Measurements from ENCODE around the gene SPARC.

The SPARC gene

DNA sequence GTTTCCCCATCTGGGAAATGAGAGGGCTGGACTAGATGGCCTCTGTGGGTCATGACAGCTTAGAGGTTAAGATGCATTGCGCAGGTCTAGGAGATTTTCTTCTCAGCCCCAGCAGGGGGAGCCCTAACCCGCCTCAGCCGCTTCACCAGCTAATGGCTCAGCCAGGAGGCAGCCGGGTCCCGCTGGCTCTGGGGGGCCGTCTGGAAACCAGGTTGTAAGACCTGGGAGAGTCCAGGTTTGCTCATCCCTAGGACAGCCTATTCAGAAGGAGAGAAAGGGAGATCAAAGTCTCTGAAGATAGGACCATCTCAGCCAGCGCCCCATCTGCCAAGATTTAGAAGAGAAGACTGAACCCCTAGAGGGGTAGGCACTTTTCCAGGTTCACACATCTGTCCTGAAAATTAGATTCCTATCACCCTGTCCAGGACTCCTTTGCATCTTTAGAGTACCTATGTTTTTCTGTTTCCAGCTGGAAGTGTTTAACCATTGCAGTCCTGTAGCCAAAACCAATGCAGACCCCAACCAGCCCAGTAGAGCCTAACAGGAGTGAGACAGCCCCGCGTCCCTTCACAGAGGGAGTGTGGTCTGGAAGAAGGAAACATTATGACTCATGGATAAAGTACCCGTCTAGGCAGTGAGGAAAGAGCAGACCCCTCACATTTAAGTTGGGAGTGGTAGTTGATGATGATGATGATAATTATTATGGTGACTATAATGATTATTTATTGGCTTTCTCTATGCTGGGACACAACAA lies 27.5 kb downstream of the SPARC start:
- peak; percentile 48 for DNase-seq (ENCODE audit: low spot score)

DNA sequence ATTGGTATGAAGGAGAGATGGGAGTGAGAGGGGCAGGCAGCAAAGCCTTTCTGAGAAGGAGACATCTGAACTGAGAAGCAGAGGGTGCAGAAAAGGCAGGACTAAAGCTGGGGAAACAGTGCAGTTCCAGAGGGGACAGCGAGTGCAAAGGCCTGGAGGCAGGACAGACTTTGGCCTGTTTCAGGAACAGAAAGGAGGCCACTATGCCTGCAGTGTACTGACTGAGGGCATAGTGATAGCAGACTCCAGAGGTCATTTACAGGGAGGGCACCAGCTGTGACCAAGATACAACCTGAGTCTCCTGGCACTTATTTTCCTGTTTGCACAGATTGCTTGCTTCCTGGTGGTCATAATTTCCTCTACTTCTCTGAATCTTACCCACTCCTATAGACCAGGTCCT lies 29.6 kb downstream of the SPARC start:
- DNase-seq (ENCODE audit: low spot score) = no peak

DNA sequence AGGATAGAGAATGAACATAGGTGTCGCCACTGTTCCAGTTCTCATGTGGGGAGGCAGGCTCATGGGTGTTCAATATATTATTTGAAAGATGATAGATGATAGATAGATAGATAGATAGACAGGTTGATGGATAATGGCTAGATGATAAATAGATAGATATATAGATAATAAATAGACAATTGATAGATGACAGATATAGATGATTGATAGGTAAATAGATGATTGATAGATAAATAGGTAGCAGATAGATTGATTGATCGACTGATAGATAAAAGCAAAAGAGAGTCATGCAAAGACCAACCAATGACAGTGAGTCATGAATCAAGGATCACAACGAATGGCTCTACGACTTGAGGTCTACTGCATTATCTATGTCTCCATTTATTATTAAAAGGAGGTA lies 30.4 kb downstream of the SPARC start:
- DNase-seq (ENCODE audit: low spot score) = no peak

DNA sequence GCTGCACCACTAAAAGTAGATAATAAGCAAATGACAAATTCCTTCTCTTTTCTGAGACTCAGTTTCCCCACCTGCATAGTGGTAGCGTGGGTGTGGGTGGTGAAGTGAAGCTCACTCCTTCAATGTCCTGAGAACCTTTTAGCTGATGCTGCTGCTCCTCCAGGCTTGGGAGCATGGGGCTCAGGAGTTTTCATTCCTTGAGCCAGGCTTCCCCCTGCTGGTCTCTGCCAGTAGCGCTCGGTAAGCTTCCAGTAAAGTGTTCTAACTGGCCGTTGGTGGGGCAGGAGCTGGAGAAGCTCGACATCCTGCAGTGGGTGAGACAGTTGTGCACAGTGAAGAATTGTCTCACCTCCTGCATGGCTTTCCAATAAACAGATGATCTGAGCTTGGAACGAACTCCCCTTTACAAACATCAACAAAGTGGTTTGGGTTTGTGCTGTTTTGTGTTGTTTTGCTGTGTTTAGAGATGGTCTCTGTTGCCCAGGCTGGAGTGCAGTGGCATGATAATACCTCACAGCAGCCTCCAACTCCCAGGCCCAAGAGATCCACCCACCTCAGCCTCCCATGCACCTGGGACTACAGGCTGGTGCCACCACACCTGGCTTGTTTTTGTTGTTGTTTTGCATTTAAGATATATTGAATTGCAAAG lies 34.6 kb downstream of the SPARC start:
- peak; percentile 72 for DNase-seq (ENCODE audit: low spot score)

DNA sequence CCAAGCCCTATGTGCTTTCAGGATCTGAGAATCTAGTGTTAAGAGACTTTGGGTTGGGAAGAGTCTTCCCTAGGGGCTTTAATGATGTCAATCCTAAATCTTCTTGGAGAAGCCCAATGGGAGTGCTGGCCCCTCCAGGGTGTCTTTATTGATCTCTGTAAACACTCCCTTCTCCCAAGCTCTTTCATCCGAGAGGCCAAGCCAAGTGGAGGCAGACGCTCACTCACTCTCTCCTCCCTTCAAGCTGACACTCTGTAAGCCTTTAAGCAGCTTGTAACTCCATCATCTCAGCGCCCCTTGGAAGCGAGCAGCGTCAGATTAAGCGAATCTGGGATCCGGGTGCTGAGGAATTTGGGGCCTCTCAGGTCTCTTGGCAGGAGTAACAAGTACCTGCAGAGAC lies 37.7 kb downstream of the SPARC start:
- no peak for DNase-seq (ENCODE audit: low spot score)

DNA sequence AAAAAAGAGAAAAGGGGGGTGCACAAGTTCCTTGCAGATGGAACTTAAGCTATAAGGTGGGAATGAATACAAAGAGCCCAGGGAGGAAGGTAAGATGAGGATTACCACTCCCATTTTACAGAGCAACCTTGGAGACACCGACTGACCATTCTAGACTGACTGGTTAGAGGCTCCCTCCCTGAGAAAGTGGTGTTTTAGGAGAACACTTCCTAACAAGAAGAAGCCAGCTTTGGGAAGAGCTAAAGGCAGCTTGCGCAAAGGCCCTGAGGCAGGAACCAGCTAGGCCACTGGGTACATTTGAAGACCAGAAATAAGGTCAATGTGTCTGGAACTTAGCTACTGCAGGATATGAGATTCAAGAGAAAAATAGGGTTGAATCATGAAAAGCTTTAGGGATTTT lies 38.6 kb downstream of the SPARC start:
- DNase-seq (ENCODE audit: low spot score) = no peak

DNA sequence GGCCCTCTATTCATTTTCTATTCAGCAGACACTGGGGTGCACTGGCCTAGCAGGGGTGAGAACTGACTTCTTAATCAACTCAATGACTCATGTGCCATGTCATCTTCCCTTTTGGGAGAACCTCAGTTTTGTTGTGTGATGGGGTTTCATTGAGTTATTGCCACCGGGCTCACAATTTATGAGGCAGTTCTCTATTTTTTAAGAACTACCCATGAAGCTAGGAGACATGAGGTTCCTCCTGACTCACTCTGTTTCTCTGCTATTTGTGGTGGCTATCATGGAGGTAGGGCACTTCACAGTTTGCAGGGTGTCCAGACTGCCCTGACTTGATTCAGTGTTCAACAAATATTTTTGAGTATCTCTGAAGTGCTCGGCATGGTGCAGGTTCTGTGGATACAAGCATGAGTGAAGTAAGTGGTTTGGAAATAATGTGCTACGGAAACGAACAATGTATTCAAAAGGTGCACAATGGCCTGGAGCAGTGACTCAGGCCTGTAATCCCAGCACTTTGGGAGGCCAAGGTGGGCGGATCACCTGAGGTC lies 39.3 kb downstream of the SPARC start:
- DNase-seq (ENCODE audit: low spot score) = no peak

DNA sequence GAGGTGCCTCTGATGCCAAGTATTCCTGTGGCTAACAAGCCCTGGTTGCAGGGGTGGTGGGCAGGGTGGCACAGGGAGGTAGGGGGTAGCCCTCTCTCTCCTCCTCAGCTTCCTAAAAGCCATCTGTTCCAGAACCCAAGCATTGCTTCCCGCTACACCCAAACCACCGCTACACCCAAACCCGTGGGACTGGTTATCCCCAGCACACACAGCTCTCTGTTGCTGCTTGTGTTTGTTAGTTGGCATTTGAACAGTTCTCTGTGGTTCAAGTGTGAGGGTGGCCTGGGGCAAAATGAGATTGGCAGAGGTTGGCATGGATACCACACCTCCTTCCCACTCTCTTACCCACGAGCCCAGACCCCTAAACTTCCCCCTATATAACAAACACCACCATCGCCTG lies 40.4 kb downstream of the SPARC start:
- DNase-seq (ENCODE audit: low spot score) = no peak

DNA sequence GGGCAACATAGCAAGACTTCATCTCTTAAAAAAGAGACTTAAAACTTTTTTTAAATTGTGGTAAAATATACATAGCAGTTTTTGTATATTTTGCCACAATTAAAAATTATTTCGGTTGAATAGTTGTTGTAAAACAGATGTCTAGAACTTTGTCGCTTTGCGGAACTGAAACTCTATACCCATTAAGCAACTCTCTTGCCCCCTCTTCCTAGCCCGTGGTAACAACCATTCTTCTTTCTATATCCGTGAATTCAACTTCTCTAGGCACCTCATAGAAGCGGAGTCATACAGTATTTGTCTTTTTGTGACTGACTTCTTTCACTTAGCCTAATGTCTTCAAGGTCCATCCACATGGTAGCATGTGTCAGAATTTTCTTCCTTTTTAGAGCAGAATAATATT lies 43.3 kb downstream of the SPARC start:
- no peak for DNase-seq (ENCODE audit: low spot score)

DNA sequence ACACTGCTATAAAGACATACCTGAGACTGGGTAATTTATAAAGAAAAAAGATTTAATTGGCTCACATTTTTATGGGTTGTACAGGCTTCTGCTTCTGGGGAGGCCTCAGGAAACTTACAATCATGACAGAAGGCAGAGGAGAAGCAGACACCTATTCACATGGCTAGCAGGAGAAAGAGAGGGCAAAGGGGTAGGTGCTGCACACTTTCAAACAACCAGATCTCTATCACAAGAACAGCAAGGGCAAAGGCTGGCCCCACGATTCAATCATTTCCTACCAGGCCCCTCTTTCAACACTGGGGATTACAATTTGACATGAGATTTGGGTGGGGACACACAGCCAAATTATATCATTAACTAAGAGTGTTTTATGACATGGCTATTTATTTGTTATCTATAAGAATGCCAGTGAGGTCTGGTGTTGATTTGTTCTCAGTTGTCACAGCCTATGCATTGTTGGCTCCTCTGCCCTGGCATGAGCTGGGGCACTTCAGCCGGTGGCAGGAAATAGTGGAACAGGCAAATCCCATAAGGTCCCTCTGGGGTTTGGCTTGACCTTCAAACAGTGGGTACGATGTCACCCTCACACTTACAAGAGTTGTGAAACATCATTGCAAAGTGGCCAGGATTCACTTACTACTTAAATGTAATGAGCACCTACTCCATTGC lies 44.1 kb downstream of the SPARC start:
- DNase-seq (ENCODE audit: low spot score) = no peak

DNA sequence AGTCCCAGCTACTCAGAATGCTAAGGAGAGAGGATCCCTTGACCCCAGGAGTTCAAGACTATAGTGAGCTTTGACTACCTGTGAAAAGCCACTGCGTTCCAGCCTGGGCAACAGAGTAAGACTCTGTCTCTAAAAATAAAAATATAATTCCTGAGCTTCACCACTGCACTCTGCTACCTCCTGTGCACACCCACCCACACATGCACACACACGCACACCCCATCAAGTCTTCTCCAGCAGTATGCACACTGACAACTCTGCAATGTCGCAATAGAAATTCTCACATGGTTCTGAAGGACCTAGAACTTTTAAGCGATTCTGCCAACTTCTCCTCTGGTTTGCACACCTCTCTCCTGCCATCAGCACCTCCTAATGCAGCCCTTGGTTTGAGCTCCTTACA lies 48.1 kb downstream of the SPARC start:
- no peak for DNase-seq (ENCODE audit: low spot score)

DNA sequence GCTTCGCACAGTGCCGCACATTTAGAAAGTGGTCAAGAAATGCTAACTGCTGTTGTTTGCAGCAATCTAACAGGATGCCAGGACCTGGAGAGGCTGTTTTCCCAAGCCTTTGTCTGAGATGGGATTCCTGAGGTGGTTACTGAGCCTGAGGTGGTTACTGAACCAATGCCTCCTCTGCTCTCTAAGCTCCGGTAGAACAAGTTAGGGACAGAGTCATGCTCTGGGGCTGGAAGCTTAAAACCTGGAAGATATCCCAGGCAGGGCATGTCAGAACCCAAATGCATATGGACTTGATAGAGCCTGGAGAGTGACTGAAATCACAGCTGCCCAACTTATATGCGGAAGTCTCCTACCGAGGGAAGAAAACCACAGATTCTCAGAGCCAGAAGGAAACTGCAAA lies 49.0 kb downstream of the SPARC start:
- DNase-seq (ENCODE audit: low spot score) = no peak

DNA sequence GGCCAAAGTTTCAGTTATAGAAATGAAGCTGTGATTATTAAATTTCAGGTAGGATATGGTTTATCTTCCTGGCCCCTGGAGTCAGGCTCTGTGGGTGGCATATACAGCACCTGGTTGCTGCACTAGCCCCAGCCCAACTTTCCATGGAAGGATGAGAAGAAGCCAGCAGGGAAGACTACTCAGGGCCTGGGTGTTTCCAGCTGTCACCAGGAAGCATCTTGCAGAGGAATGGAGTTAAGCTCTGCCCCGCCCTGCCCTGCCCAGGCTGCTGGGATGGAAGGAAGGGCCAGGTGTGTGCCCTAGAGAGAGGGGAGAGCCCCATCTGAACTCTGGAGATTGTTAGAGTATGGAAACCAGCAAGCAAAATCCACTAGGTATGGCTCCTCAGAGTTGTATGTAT lies 52.8 kb downstream of the SPARC start:
- no peak for DNase-seq (ENCODE audit: low spot score)

DNA sequence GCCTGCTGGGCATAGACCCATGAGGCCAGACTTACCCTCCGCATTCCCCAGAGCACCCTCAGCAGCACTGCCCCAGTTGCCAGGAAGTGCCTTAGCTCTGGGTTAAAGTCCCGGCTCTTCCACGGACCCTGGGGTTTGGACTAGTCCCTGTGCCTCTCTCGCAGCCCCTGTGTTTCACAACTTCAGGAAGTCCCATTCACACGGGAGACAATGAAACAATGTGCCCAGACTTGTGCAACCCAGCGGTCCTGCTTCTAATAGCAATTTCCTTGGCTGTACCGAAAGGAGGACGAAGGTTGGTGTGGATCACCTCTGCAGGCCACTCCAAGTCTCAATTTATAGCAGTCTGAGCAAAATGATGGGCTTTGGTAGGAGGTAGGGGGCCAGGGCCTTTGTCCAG lies 53.8 kb downstream of the SPARC start:
- no peak for DNase-seq (ENCODE audit: low spot score)

DNA sequence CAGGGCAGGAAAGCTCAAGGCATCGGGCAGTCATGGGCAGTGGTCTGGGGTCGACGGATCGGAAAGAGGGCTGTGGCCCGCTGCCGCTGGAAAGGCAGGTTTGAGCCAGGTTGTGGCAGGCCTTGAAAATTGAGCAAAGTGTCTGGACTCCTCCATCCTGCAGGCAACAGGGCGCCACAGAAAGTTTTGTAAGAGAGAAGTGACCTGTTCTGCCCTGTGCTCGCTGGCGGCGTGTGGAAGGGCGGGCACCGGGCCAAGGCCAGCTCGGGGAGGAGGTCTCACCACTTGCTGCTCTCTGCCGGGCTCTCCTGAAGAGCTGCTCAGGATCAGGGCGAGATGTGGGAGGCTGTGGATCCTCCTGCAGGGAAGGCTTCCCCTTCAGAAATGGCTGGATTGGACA lies 54.2 kb downstream of the SPARC start:
- no peak for DNase-seq (ENCODE audit: low spot score)

DNA sequence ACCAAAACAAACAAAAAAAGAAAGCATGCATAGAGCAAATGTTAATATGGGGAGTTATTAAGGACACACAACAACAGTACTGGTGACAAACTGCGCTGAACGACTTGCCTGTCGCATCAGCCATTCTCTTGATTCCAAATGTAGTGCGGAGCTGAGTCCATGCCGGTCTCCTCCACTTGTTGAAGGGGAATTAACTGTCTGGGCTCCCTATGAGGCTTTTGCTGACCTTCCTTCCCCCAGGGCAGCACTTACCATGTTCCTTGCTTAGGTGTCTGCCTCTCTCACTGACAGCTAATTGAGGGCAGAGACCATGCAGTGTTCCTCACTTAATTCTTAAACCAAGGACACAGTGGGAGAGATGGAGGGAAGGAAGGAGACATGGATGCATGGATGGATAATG lies 54.8 kb downstream of the SPARC start:
- no peak for DNase-seq (ENCODE audit: low spot score)

DNA sequence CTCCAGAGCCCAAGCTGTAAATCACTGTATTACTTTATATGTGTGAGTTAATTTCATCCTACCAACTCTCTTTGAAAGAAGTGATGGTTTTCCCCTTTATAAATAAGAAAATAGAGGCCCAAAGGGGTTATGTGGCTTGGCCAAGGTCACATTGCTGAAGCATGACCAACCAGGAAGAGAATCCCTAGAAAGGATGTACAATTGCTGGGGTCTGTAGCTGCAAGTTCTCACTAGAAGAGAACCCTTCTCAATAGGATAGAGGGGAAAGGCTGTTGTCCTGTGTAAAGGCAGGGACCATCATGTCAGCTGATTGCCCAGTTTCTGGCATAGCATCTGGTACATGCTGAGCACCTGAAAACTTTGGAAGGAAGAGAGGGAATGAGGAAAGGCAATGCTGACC lies 56.6 kb downstream of the SPARC start:
- no peak for DNase-seq (ENCODE audit: low spot score)

DNA sequence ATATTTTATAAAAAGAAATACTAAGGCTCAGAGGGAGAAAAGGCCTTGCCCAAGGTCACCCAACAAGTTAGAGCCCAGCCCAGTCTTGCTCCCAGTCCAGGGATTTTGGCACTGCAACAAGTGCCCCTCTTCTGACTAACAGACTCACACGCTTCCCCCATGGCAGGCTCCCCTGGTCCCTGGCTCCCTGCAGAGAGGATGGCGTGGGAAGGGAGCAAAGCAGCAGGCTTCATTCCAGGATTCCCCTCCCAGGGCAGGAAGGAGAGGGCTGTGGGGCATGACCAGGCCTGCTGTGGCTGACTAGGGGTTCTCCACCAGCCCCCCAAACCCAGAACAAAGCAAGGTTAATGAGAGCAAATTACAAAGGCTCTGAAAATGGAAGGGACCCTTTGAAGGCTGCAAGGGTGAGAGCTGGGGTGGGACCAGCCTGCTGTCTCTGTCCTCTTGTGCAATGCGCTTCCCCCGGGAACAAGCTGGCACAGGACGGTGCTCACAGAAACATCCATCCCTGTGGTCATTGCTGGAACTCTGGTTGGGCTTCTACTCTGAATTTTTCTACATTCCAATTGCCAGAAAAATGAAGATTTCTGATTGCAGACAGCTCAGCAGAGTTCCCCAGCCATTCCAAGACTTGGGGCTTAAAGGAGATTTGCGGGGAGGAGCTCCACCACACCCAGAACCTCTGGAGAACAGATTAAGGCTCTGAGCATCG lies 58.4 kb downstream of the SPARC start:
- DNase-seq (ENCODE audit: low spot score) = no peak

DNA sequence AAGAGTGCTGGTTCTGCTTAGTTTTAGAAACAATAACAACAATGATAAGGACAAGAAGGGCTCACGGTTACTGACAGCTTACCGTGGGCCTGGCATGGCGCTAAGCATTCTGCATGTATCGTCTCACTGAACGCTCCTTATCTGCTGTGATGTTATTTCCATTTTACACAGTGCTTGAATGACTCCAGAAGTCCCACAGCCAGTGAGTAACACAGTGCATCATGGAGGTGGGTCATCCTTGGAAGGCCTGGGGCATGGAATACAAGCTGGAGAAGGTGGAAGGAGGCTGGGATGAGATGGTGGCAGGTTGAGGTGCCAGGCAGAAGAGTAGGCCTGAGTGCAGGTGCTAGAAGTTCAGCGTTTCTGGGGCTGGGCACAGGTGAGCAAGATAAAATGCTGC lies 59.1 kb downstream of the SPARC start:
- DNase-seq (ENCODE audit: low spot score) = no peak

DNA sequence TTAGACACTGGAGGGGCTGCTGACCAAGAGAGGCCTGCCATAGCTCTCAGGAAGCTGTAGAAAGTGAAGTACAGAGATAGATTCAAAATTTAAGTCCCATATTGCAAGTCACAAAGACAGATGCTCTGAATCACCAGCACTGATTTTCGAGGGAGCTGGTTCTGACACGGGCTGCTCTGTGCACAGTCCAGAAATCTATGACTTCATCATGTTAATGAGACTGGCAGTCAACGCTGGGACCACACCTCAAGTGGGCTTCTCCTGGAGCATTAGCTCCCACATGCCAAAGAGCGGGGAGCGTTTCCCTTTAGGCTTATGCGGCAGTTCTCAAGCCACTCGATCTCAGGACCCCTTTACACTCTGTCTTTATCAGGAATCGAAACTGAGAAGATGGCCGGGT lies 61.4 kb downstream of the SPARC start:
- no peak for DNase-seq (ENCODE audit: low spot score)

DNA sequence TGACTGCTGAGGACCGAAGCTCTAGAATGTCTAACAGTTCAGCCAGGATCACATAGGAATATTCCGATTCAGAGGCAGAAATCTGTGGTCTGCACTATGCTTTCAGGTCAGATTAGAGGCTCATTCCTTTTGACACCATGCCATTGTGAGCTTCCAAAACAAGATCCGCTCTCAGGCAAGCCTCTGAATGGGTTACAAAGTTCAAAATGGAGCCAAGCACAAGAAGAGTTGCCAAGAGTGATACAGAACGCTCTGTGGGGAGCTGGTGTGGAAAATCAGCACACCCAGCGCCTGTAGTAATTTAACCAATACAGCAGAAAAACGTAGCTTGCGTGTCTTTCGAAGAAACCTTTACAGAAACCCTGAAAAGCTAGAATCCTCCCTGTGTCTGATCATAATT lies 62.2 kb downstream of the SPARC start:
- DNase-seq (ENCODE audit: low spot score) = no peak

DNA sequence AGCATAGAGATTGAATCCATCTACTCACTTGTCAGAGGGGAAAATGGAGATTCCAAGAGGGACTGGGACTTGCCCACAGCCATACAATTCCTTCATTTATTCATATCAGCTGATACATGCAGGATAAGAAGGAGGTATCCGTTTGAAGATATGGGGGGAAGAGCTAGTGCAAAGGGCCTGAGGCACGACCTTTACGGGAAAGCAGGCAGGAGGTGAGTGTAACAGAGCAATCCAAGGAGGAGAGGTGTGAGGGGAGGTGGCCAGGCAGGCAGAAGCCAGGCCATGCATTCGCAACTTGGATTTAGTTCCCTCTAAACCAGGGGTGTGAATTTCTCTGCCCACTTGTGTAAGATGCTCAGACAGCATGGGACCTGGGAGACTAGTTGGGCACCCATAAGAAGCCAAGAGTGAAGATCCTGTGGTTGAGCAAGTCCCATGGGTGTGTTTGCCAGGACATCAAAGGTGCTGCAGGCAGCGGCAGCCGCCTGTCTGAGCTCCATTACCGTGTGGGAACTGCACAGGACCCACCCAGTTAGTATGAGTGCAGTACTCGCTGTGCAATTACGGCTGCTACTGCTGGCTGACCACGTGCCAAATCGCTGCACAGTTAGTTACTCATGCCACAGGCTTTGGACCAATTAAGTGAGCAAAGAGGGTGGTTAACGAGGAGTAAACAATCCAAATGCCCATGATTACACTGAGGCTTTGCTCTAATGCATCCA lies 64.2 kb downstream of the SPARC start:
- DNase-seq (ENCODE audit: low spot score) = no peak

Data from COLO829 (cell line).